K562 (cell line): ENCODE measurements around the gene SMIM35. TPM values are rescaled to one million over a fixed set of nuclear protein-coding genes. Genes with fewer than 3 reads are reported as not detected.

Experiments
- ATF1 ChIP-seq, 2 experiments: fragments of 450-650 bp in 1 of 2; IDR thresholded peaks; 2 replicates each; pipeline ENCODE4 v1.6.1; 2016; ENCODE audit warnings: missing compliant biosample characterization in 1 of 2, missing genetic modification characterization in 1 of 2
- BACH1 ChIP-seq: fragments of 200-800 bp; sonication (Bioruptor generic); IDR thresholded peaks from 2 replicates; pipeline ENCODE4 v1.6.1; 2016; ENCODE audit warnings: missing genetic modification characterization, missing compliant biosample characterization
- CREB3L1 ChIP-seq: fragments of 450-650 bp; IDR thresholded peaks from 2 replicates; pipeline ENCODE4 v1.6.1; 2014; ENCODE audit warnings: low read depth, mild to moderate bottlenecking, moderate library complexity, borderline replicate concordance
- FOXJ2 ChIP-seq: fragments of 200-800 bp; sonication (Bioruptor generic); IDR thresholded peaks from 2 replicates; pipeline ENCODE4 v1.6.1; 2016; ENCODE audit warnings: missing genetic modification characterization, missing compliant biosample characterization
- FUS ChIP-seq: fragments of 200-400 bp; formaldehyde crosslinking; optimal IDR thresholded peaks from 2 replicates; pipeline ENCODE3; 2017; ENCODE audit warnings: low read depth, low read length
- HDAC2 ChIP-seq: fragments of 450-650 bp; IDR thresholded peaks from 2 replicates; pipeline ENCODE4 v1.6.1; 2016; ENCODE audit warnings: mild to moderate bottlenecking
- HLTF ChIP-seq: fragments of 450-650 bp; IDR thresholded peaks from 2 replicates; pipeline ENCODE4 v1.6.1; 2016
- HNRNPUL1 ChIP-seq: fragments of 200-400 bp; formaldehyde crosslinking; IDR thresholded peaks from 2 replicates; pipeline ENCODE4 v1.6.1; 2017; ENCODE audit warnings: low read length
- MECOM ChIP-seq: fragments of 250-450 bp; sonication (Bioruptor Pico); IDR thresholded peaks from 2 replicates; pipeline ENCODE4 v1.8.0; 2022; ENCODE audit warnings: inconsistent platforms
- MEIS2 ChIP-seq: fragments of 450-650 bp; IDR thresholded peaks from 2 replicates; pipeline ENCODE4 v1.6.1; 2014; ENCODE audit warnings: mild to moderate bottlenecking; ENCODE audit not compliant: partially characterized antibody
- NEUROD1 ChIP-seq: fragments of 150-350 bp; IDR thresholded peaks from 2 replicates; pipeline ENCODE4 v1.6.1; 2014; ENCODE audit warnings: borderline replicate concordance, low read length, low read depth; ENCODE audit not compliant: partially characterized antibody
- NONO ChIP-seq, 2 experiments: fragments of 200-400 bp in 1 of 2; fragments of 450-650 bp in 1 of 2; formaldehyde crosslinking in 1 of 2; IDR thresholded peaks; 2 replicates each; pipeline ENCODE4 v1.6.1; 2017; ENCODE audit warnings: low read depth in 2 of 2, mild to moderate bottlenecking in 2 of 2, moderate library complexity in 2 of 2, low read length in 1 of 2
- PHB ChIP-seq: fragments of 250-450 bp; sonication (Bioruptor Pico); IDR thresholded peaks from 2 replicates; pipeline ENCODE4 v1.5.0; 2021
- polyA plus RNA-seq, 8 experiments: library from polyadenylated mRNA; depleted of rRNA in 4 of 8; stranded (reverse) in 5 of 8; unstranded in 3 of 8; fragments of >200 nt; fragmentation: Nextera tagmentation in 2 of 8; fragmentation: Illumina TruSeq in 1 of 8; extraction: Ambion mirVana in 2 of 8; extraction: Trizol in 1 of 8; gene quantifications; 2 replicates each; pipeline versions ENCODE4 v1.2.1 to v1.2.3, GENCODE V29; 2011 to 2014; ENCODE audit warnings: inconsistent platforms in 1 of 8, missing spikeins in 1 of 8
- total RNA-seq, 7 experiments: library from RNA; depleted of rRNA in 6 of 7; stranded (reverse); fragments of >200 nt in 6 of 7; fragmentation: Illumina TruSeq in 2 of 7; extraction: Trizol in 2 of 7; gene quantifications; 2 replicates each; pipeline versions ENCODE4 v1.2.1 to v1.2.3, GENCODE V29; 2011 to 2021; ENCODE audit warnings: low replicate concordance in 1 of 7
- TF ChIP-seq, protein P1 (sequence below): fragments of 250-450 bp; sonication (Bioruptor Pico); IDR thresholded peaks from 2 replicates; pipeline ENCODE4 v1.4.0; 2020; ENCODE audit warnings: mild to moderate bottlenecking, moderate library complexity
- TF ChIP-seq, protein P2 (sequence below): sonication (generic); formaldehyde crosslinking; IDR thresholded peaks from 2 replicates; pipeline ENCODE4 v1.8.1; 2023; ENCODE audit warnings: mild to moderate bottlenecking, missing genetic modification reagents
- TF ChIP-seq, protein P3 (sequence below): fragments of 250-450 bp; sonication (Bioruptor Pico); IDR thresholded peaks from 2 replicates; pipeline ENCODE4 v1.5.0; 2021; ENCODE audit warnings: mild to moderate bottlenecking, moderate library complexity

SMIM35 gene
- total and polyA plus RNA-seq, 9 of the 15 experiments (the other 6 are each of a cell fraction or from before 2014, with no cell fraction given): 0.03 TPM; not detected in 7

- peak; percentile 76 for TF ChIP-seq CREB3L1
- TF ChIP-seq MECOM (CRISPR knock-in tag): 0 out of 2 replicates have a peak, but pooled peaks have one; percentile 47
- TF ChIP-seq HDAC2: peak; percentile 78
- no peak for TF ChIP-seq PHB (CRISPR knock-in tag)
- TF ChIP-seq, protein P1, sequence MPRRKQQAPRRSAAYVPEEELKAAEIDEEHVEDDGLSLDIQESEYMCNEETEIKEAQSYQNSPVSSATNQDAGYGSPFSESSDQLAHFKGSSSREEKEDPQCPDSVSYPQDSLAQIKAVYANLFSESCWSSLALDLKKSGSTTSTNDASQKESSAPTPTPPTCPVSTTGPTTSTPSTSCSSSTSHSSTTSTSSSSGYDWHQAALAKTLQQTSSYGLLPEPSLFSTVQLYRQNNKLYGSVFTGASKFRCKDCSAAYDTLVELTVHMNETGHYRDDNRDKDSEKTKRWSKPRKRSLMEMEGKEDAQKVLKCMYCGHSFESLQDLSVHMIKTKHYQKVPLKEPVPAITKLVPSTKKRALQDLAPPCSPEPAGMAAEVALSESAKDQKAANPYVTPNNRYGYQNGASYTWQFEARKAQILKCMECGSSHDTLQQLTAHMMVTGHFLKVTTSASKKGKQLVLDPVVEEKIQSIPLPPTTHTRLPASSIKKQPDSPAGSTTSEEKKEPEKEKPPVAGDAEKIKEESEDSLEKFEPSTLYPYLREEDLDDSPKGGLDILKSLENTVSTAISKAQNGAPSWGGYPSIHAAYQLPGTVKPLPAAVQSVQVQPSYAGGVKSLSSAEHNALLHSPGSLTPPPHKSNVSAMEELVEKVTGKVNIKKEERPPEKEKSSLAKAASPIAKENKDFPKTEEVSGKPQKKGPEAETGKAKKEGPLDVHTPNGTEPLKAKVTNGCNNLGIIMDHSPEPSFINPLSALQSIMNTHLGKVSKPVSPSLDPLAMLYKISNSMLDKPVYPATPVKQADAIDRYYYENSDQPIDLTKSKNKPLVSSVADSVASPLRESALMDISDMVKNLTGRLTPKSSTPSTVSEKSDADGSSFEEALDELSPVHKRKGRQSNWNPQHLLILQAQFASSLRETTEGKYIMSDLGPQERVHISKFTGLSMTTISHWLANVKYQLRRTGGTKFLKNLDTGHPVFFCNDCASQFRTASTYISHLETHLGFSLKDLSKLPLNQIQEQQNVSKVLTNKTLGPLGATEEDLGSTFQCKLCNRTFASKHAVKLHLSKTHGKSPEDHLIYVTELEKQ (CRISPR knock-in tag): no peak
- no peak for TF ChIP-seq HNRNPUL1
- TF ChIP-seq MEIS2: peak; percentile 69
- TF ChIP-seq FUS: no peak
- TF ChIP-seq HLTF: peak; percentile 91
- TF ChIP-seq, protein P2, sequence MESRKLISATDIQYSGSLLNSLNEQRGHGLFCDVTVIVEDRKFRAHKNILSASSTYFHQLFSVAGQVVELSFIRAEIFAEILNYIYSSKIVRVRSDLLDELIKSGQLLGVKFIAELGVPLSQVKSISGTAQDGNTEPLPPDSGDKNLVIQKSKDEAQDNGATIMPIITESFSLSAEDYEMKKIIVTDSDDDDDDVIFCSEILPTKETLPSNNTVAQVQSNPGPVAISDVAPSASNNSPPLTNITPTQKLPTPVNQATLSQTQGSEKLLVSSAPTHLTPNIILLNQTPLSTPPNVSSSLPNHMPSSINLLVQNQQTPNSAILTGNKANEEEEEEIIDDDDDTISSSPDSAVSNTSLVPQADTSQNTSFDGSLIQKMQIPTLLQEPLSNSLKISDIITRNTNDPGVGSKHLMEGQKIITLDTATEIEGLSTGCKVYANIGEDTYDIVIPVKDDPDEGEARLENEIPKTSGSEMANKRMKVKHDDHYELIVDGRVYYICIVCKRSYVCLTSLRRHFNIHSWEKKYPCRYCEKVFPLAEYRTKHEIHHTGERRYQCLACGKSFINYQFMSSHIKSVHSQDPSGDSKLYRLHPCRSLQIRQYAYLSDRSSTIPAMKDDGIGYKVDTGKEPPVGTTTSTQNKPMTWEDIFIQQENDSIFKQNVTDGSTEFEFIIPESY (CRISPR knock-in tag): peak; percentile 97
- no peak for TF ChIP-seq FOXJ2 (tag)
- TF ChIP-seq NEUROD1: peak; percentile 39
- TF ChIP-seq, protein P3, sequence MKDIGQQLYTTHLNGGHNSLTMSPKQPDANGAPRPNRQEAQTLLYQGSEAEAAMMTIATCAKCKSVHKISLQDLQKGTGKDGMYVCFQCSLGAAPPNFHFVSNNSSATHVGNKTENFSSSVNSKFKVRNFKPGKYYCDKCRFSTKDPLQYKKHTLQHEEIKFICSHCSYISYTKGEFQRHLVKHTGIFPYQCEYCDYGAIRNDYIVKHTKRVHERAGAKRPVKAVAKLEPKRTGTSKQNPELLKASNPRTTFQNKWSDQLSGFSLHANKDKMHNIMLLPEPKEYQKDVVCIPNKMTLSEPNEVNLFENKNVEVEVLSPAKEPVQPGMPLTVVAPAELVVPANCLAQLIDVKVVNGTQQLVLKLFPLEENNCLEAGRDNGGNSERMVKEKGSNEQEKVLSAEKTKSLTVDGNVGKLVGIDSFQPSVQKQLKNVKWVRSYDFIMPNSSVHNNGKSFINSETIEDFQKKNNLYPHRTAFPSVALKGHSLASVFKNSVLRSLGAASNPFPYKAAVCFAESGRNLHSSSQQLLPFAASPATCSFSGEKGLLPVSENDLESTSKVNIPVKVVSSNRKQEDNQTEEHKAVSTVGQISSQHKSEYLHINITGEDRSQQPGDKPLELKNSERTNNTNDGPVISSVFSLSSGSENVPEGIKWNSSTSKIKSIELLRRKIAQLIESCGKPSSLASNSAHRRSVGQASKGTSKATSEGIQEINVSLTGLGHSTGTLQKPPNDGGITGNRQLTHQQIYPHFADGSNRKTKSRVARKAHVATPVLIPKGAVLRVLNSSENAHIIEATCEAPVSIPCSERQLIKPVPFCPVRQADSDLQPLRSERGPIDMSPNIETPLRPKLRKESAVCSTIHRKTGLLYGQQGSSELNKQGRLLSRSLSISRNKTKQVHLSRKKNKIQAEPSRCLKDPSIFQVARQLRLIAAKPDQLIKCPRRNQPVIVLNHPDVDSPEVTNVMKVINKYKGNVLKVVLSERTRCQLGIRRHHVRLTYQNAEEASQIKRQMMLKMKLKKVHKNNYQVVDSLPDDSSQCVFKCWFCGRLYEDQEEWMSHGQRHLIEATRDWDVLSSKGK: no peak
- peak in 1 of 2 experiments; percentile 44; a peak in 2 of 4 replicates for TF ChIP-seq NONO (IDR thresholded peaks at IDR 0.05; ENCODE audit: low read depth in 2 of 2, low read length in 1 of 2)
- no peak for TF ChIP-seq ATF1 (CRISPR knock-in tag; IDR thresholded peaks at IDR 0.05)
- peak; percentile 96 for TF ChIP-seq ATF1 (tag; IDR thresholded peaks at IDR 0.05)
- no peak for TF ChIP-seq BACH1
These were observed 100.5 kb downstream of the SMIM35 start, which contains the start of gene IL10RA (continued) for GRCh38 chr11:117985953-117986887.
